CD4-positive, alpha-beta memory T cell (primary cell): ENCODE measurements around the gene TMEM184C. TPM values are rescaled to one million over a fixed set of nuclear protein-coding genes. Genes with fewer than 3 reads are reported as not detected.

Experiments used
- CTCF ChIA-PET: fragments of 350-600 bp; sonication (Branson Sonifier 250); formaldehyde crosslinking; loops from one replicate; lab custom pipeline; 2021; ENCODE audit warnings: inconsistent platforms; ENCODE audit not compliant: partially characterized antibody; lab: Charles Lee
- POLR2A ChIA-PET: fragments of 350-600 bp; sonication (Branson Sonifier 250); formaldehyde crosslinking; loops from one replicate; lab custom pipeline; 2021; ENCODE audit not compliant: partially characterized antibody; lab: Charles Lee
- DNase-seq, 5 donors: peaks; one replicate each; pipeline versions ENCODE4 v3.0.0 to v3.0.0-alpha.2; 2020 to 2022; ENCODE audit warnings: mixed read lengths in 1 of 5
- H3K27ac ChIP-seq: one replicate; pipeline ENCODE4 v1.7.0; 2013; ENCODE audit warnings: low read depth, low read length
- H3K27me3 ChIP-seq: 2 replicates; pipeline ENCODE4 v1.7.0; 2013; ENCODE audit warnings: mild to moderate bottlenecking, low read length, moderate library complexity; ENCODE audit not compliant: insufficient read depth
- H3K36me3 ChIP-seq: 2 replicates; pipeline ENCODE4 v1.7.0; 2013; ENCODE audit warnings: mild to moderate bottlenecking, low read length, moderate library complexity; ENCODE audit not compliant: insufficient read depth
- H3K4me1 ChIP-seq: 2 replicates; pipeline ENCODE4 v1.7.0; 2013; ENCODE audit warnings: mild to moderate bottlenecking, low read length, moderate library complexity; ENCODE audit not compliant: insufficient read depth
- H3K4me3 ChIP-seq, 2 donors: one replicate each; pipeline ENCODE4 v1.7.0; 2013; ENCODE audit warnings: low read length in 2 of 2, mild to moderate bottlenecking in 1 of 2
- H3K9me3 ChIP-seq, 2 donors: one replicate each; pipeline ENCODE4 v1.7.0; 2013; ENCODE audit warnings: low read length in 2 of 2, control low read depth in 1 of 2; ENCODE audit not compliant: control insufficient read depth in 1 of 2
- H3K27ac Mint-ChIP-seq, 7 donors: one replicate each; pipeline ENCODE4 v1.8.0; 2020 to 2021; ENCODE audit warnings: mixed read lengths in 7 of 7, mild to moderate bottlenecking in 6 of 7, inconsistent platforms in 3 of 7, moderate library complexity in 3 of 7
- H3K27me3 Mint-ChIP-seq, 2 donors: one replicate each; pipeline ENCODE4 v1.8.0; 2020 to 2021; ENCODE audit warnings: mixed read lengths in 2 of 2
- H3K36me3 Mint-ChIP-seq, 2 donors: one replicate each; pipeline ENCODE4 v1.8.0; 2020 to 2021; ENCODE audit warnings: mixed read lengths in 2 of 2, inconsistent platforms in 1 of 2, mild to moderate bottlenecking in 1 of 2
- H3K4me1 Mint-ChIP-seq, 4 donors: one replicate each; pipeline ENCODE4 v1.8.0; 2020 to 2021; ENCODE audit warnings: mixed read lengths in 4 of 4, mild to moderate bottlenecking in 1 of 4
- H3K4me3 Mint-ChIP-seq, 8 donors: one replicate each; pipeline ENCODE4 v1.8.0; 2020 to 2021; ENCODE audit warnings: mixed read lengths in 8 of 8, mild to moderate bottlenecking in 7 of 8, moderate library complexity in 6 of 8, inconsistent platforms in 3 of 8
- H3K9me3 Mint-ChIP-seq, 8 donors: one replicate each; pipeline ENCODE4 v1.8.0; 2020 to 2021; ENCODE audit warnings: mixed read lengths in 8 of 8, mild to moderate bottlenecking in 5 of 8, inconsistent platforms in 3 of 8, moderate library complexity in 1 of 8
- intact Hi-C: fragments of 100-400 bp; cut with micrococcal nuclease; formaldehyde crosslinking; loops from one replicate; pipeline ENCODE4 v1.15.1; 2023
- polyA plus RNA-seq, 2 donors: library from polyadenylated mRNA; unstranded; fragments of 300-500 nt; fragmentation: Illumina TruSeq; gene quantifications; one replicate each; pipeline ENCODE4 v1.2.3, GENCODE V29; 2021
- total RNA-seq, 2 experiments: library from RNA; stranded (reverse); gene quantifications; one replicate each; pipeline ENCODE4 v1.2.3, GENCODE V29; 2021

Gene TMEM184C
- total and polyA plus RNA-seq, 4 experiments from 2014 or later: 13.7 to 31.5 (median 28.2) TPM

- H3K36me3 Mint-ChIP-seq: peaks cover 59 to 62% of the 10 kb centered on the region in 2 donors
- intact Hi-C loops: no loop called here
- no peaks in the 10 kb centered on the region for H3K36me3 ChIP-seq
- H3K4me1 ChIP-seq: peaks cover 3% of the 10 kb centered on the region
- peaks cover 30 to 50% (median 37%) of the 10 kb centered on the region in 4 donors for H3K4me1 Mint-ChIP-seq
- H3K4me3 ChIP-seq: no peak overlapping the region
- ChIA-PET POLR2A (interaction anchor here (1.6 kb wide), 1 partner anchor 28 kb away, joined by 3 read pairs; the partner anchor contains the start of gene TMEM184C), CTCF (interaction anchor here (1.1 to 1.4 kb wide), 2 partner anchors 13 to 220 kb away, joined by 3 to 4 read pairs; no protein-coding TSS in a partner anchor)
- H3K4me3 Mint-ChIP-seq: no peak overlapping the region
- DNase-seq: no peak
- no peak overlapping the region for H3K27ac ChIP-seq
- H3K27ac Mint-ChIP-seq: no peak overlapping the region
- no peaks in the 10 kb centered on the region for H3K27me3 ChIP-seq
- no peaks in the 10 kb centered on the region for H3K27me3 Mint-ChIP-seq
- H3K9me3 ChIP-seq: no peaks in the 10 kb centered on the region
- H3K9me3 Mint-ChIP-seq: peaks cover 0 to 2% (median 0%) of the 10 kb centered on the region in 8 donors
These were observed 27.9 kb downstream of the TMEM184C start for GRCh38 chr4:147645099-147645498.

- Mint-ChIP-seq H3K4me1 (peaks cover 29 to 53% (median 40%) of the 10 kb centered on the region in 4 donors), H3K27ac (no peak overlapping the region), H3K27me3 (no peaks in the 10 kb centered on the region), H3K9me3 (peaks cover 0 to 2% (median 0%) of the 10 kb centered on the region in 8 donors), H3K36me3 (peaks cover 52 to 53% of the 10 kb centered on the region in 2 donors), H3K4me3 (no peak overlapping the region)
- Histone ChIP-seq H3K4me1 (peaks cover 4% of the 10 kb centered on the region), H3K9me3 (no peaks in the 10 kb centered on the region), H3K4me3 (no peak overlapping the region), H3K27ac (no peak overlapping the region), H3K27me3 (no peaks in the 10 kb centered on the region), H3K36me3 (no peaks in the 10 kb centered on the region)
- ChIA-PET POLR2A (no interaction called here), CTCF (interaction anchor here (1.4 kb wide), 1 partner anchor 60 kb away, joined by 3 read pairs; no protein-coding TSS in a partner anchor)
- no peak for DNase-seq
- intact Hi-C loops: no loop called here
These were observed 31.5 kb downstream of the TMEM184C start for GRCh38 chr4:147648656-147649055.

- no peaks in the 10 kb centered on the region for H3K27me3 ChIP-seq
- H3K36me3 ChIP-seq: peaks cover 5% of the 10 kb centered on the region
- intact Hi-C loops: no loop called here
- H3K4me1 ChIP-seq: peaks cover 4% of the 10 kb centered on the region
- no peak overlapping the region for H3K4me3 ChIP-seq
- no peak for DNase-seq
- H3K36me3 Mint-ChIP-seq: peaks cover 60 to 68% of the 10 kb centered on the region in 2 donors
- no peak overlapping the region for H3K27ac Mint-ChIP-seq
- peaks cover 0 to 2% (median 0%) of the 10 kb centered on the region in 8 donors for H3K9me3 Mint-ChIP-seq
- peak overlapping the region in 2 of 8 donors; percentile 16 to 48 for H3K4me3 Mint-ChIP-seq
- H3K4me1 Mint-ChIP-seq: peaks cover 18 to 38% (median 30%) of the 10 kb centered on the region in 4 donors
- ChIA-PET CTCF (no interaction called here), POLR2A (no interaction called here)
- H3K27me3 Mint-ChIP-seq: no peaks in the 10 kb centered on the region
- no peaks in the 10 kb centered on the region for H3K9me3 ChIP-seq
- no peak overlapping the region for H3K27ac ChIP-seq
These were observed 34.4 kb downstream of the TMEM184C start for GRCh38 chr4:147651563-147651962.

GRCh38 chr4:147655639-147656038, 38.4 kb downstream of the TMEM184C start:
- ChIA-PET CTCF (no interaction called here), POLR2A (no interaction called here)
- H3K27me3 Mint-ChIP-seq: no peaks in the 10 kb centered on the region
- peaks cover 11% of the 10 kb centered on the region for H3K36me3 ChIP-seq
- peaks cover 55 to 58% of the 10 kb centered on the region in 2 donors for H3K36me3 Mint-ChIP-seq
- no peaks in the 10 kb centered on the region for H3K9me3 ChIP-seq
- intact Hi-C loops: no loop called here
- H3K27me3 ChIP-seq: no peaks in the 10 kb centered on the region
- peaks cover 7 to 13% (median 9%) of the 10 kb centered on the region in 4 donors for H3K4me1 Mint-ChIP-seq
- no peak overlapping the region for H3K27ac ChIP-seq
- H3K4me1 ChIP-seq: no peaks in the 10 kb centered on the region
- no peak overlapping the region for H3K4me3 ChIP-seq
- no peak overlapping the region for H3K4me3 Mint-ChIP-seq
- no peak for DNase-seq
- no peaks in the 10 kb centered on the region for H3K9me3 Mint-ChIP-seq
- H3K27ac Mint-ChIP-seq: no peak overlapping the region

GRCh38 chr4:147658501-147658900, 41.3 kb downstream of the TMEM184C start:
- no peak for DNase-seq
- Mint-ChIP-seq H3K4me1 (peaks cover 0 to 4% (median under 1%) of the 10 kb centered on the region in 4 donors), H3K36me3 (peaks cover 51 to 64% of the 10 kb centered on the region in 2 donors), H3K27ac (no peak overlapping the region), H3K4me3 (no peak overlapping the region), H3K27me3 (no peaks in the 10 kb centered on the region), H3K9me3 (no peaks in the 10 kb centered on the region)
- Histone ChIP-seq H3K27ac (no peak overlapping the region), H3K9me3 (no peaks in the 10 kb centered on the region), H3K4me3 (no peak overlapping the region), H3K36me3 (peaks cover 11% of the 10 kb centered on the region), H3K4me1 (no peaks in the 10 kb centered on the region), H3K27me3 (no peaks in the 10 kb centered on the region)
- intact Hi-C loops: no loop called here
- POLR2A ChIA-PET: no interaction called here
- CTCF ChIA-PET: interaction anchor here (1.0 to 1.5 kb wide), 2 partner anchors 15 to 209 kb away, joined by 3 read pairs; no protein-coding TSS in a partner anchor

GRCh38 chr4:147674073-147674472, 56.9 kb downstream of the TMEM184C start:
- no peak overlapping the region for H3K27ac Mint-ChIP-seq
- no peaks in the 10 kb centered on the region for H3K9me3 Mint-ChIP-seq
- Histone ChIP-seq H3K4me3 (no peak overlapping the region), H3K36me3 (no peaks in the 10 kb centered on the region), H3K4me1 (no peaks in the 10 kb centered on the region), H3K27me3 (no peaks in the 10 kb centered on the region), H3K27ac (no peak overlapping the region), H3K9me3 (no peaks in the 10 kb centered on the region)
- intact Hi-C loops: no loop called here
- ChIA-PET POLR2A (interaction anchor here (0.8 kb wide), 1 partner anchor 10 kb away, joined by 3 read pairs; the partner anchor contains the start of gene PRMT9), CTCF (interaction anchor here (1.4 kb wide), 1 partner anchor 193 kb away, joined by 4 read pairs; no protein-coding TSS in a partner anchor)
- no peaks in the 10 kb centered on the region for H3K27me3 Mint-ChIP-seq
- H3K4me1 Mint-ChIP-seq: peaks cover 0 to 6% (median 1%) of the 10 kb centered on the region in 4 donors
- no peak overlapping the region for H3K4me3 Mint-ChIP-seq
- H3K36me3 Mint-ChIP-seq: peaks cover 31 to 43% of the 10 kb centered on the region in 2 donors
- DNase-seq: no peak

GRCh38 chr4:147674496-147674895, 57.3 kb downstream of the TMEM184C start:
- Histone ChIP-seq H3K9me3 (no peaks in the 10 kb centered on the region), H3K27me3 (no peaks in the 10 kb centered on the region), H3K4me3 (no peak overlapping the region), H3K4me1 (no peaks in the 10 kb centered on the region), H3K36me3 (no peaks in the 10 kb centered on the region), H3K27ac (no peak overlapping the region)
- Mint-ChIP-seq H3K9me3 (no peaks in the 10 kb centered on the region), H3K4me3 (no peak overlapping the region), H3K27me3 (no peaks in the 10 kb centered on the region), H3K4me1 (peaks cover 0 to 6% (median 1%) of the 10 kb centered on the region in 4 donors), H3K27ac (no peak overlapping the region), H3K36me3 (peaks cover 31 to 44% of the 10 kb centered on the region in 2 donors)
- intact Hi-C loops: no loop called here
- POLR2A ChIA-PET: interaction anchor here (0.8 kb wide), 1 partner anchor 9 kb away, joined by 3 read pairs; the partner anchor contains the start of gene PRMT9
- no peak for DNase-seq
- CTCF ChIA-PET: interaction anchor here (1.4 kb wide), 1 partner anchor 192 kb away, joined by 4 read pairs; no protein-coding TSS in a partner anchor
